ENCODE measurements around the gene MIER2. TPM values are rescaled to one million over a fixed set of nuclear protein-coding genes. Genes with fewer than 3 reads are reported as not detected.

MIER2 gene
- total RNA-seq, 1 donor from 2014 or later = 50.5 TPM

- H3K36me3 Mint-ChIP-seq = no peaks in the 10 kb centered on the region
- peaks cover 41% of the 10 kb centered on the region for H3K27me3 Mint-ChIP-seq (ENCODE audit: low read depth)
- H3K4me3 Mint-ChIP-seq = no peak overlapping the region
- H3K9me3 Mint-ChIP-seq = no peaks in the 10 kb centered on the region
- no peak for TF ChIP-seq CTCF (IDR thresholded peaks at IDR 0.05; ENCODE audit: unreplicated experiment)
- no peak for DNase-seq (ENCODE audit: low spot score in 2 of 2, unreplicated experiment in 2 of 2)
- peaks cover 9% of the 10 kb centered on the region for H3K4me1 Mint-ChIP-seq
- no peak overlapping the region for H3K27ac Mint-ChIP-seq
Observed at GRCh38 chr19:374183-374885, 29.7 kb upstream of the MIER2 start.

- no peak for DNase-seq (ENCODE audit: low spot score in 2 of 2, unreplicated experiment in 2 of 2)
- TF ChIP-seq CTCF (IDR thresholded peaks at IDR 0.05; ENCODE audit: unreplicated experiment) = no peak
- peaks cover 14% of the 10 kb centered on the region for H3K4me1 Mint-ChIP-seq
- no peaks in the 10 kb centered on the region for H3K9me3 Mint-ChIP-seq
- no peak overlapping the region for H3K4me3 Mint-ChIP-seq
- no peaks in the 10 kb centered on the region for H3K36me3 Mint-ChIP-seq
- peaks cover 47% of the 10 kb centered on the region for H3K27me3 Mint-ChIP-seq (ENCODE audit: low read depth)
- H3K27ac Mint-ChIP-seq = no peak overlapping the region
Observed at GRCh38 chr19:373391-374182, 29.0 kb upstream of the MIER2 start.

GRCh38 chr19:372306-372890 lies 27.8 kb upstream of the MIER2 start:
- Mint-ChIP-seq H3K4me1 (peaks cover 13% of the 10 kb centered on the region), H3K36me3 (no peaks in the 10 kb centered on the region), H3K9me3 (no peaks in the 10 kb centered on the region), H3K27me3 (ENCODE audit: low read depth) (peaks cover 47% of the 10 kb centered on the region), H3K4me3 (no peak overlapping the region), H3K27ac (no peak overlapping the region)
- DNase-seq (ENCODE audit: low spot score in 2 of 2, unreplicated experiment in 2 of 2) = no peak
- no peak for TF ChIP-seq CTCF (IDR thresholded peaks at IDR 0.05; ENCODE audit: unreplicated experiment)

- Mint-ChIP-seq H3K4me1 (peaks cover 13% of the 10 kb centered on the region), H3K9me3 (no peaks in the 10 kb centered on the region), H3K4me3 (no peak overlapping the region), H3K27me3 (ENCODE audit: low read depth) (peaks cover 55% of the 10 kb centered on the region), H3K27ac (no peak overlapping the region), H3K36me3 (no peaks in the 10 kb centered on the region)
- no peak for TF ChIP-seq CTCF (IDR thresholded peaks at IDR 0.05; ENCODE audit: unreplicated experiment)
- DNase-seq (ENCODE audit: low spot score in 2 of 2, unreplicated experiment in 2 of 2) = no peak
Observed at GRCh38 chr19:371501-372168, 27.0 kb upstream of the MIER2 start.

- no peak for TF ChIP-seq CTCF (IDR thresholded peaks at IDR 0.05; ENCODE audit: unreplicated experiment)
- no peak overlapping the region for H3K4me3 Mint-ChIP-seq
- no peaks in the 10 kb centered on the region for H3K36me3 Mint-ChIP-seq
- no peaks in the 10 kb centered on the region for H3K9me3 Mint-ChIP-seq
- no peak for DNase-seq (ENCODE audit: low spot score in 2 of 2, unreplicated experiment in 2 of 2)
- H3K4me1 Mint-ChIP-seq = peaks cover 13% of the 10 kb centered on the region
- no peak overlapping the region for H3K27ac Mint-ChIP-seq
- peaks cover 58% of the 10 kb centered on the region for H3K27me3 Mint-ChIP-seq (ENCODE audit: low read depth)
Observed at GRCh38 chr19:370641-371330, 26.2 kb upstream of the MIER2 start.
